Measurements from ENCODE around the gene RALGAPA1. TPM values are rescaled to one million over a fixed set of nuclear protein-coding genes. Genes with fewer than 3 reads are reported as not detected.
A peak's percentile ranks its signal among the peaks of the same experiment; 100 is the strongest.

The RALGAPA1 gene
- total RNA-seq, 1 donor, result 39.1 TPM

GRCh38 chr14:35532783-35533356 is 276.2 kb downstream of the RALGAPA1 start:
- no peak overlapping the region for H2AFZ ChIP-seq (ENCODE audit: low read length)
- DNase-seq (ENCODE audit: insufficient read length, low spot score, missing footprints), result no peak

GRCh38 chr14:35531960-35532747 is 276.9 kb downstream of the RALGAPA1 start:
- peaks cover 67% of the 10 kb centered on the region for H3K27me3 ChIP-seq (ENCODE audit: insufficient read depth, low read length)
- no peak for TF ChIP-seq CTCF (IDR thresholded peaks at IDR 0.05; ENCODE audit: extremely low read depth, low read depth, low read length)
- no peaks in the 10 kb centered on the region for H3K79me2 ChIP-seq (ENCODE audit: insufficient read depth, low read length)

More at GRCh38 chr14:35532783-35533356, 276.2 kb downstream of the RALGAPA1 start:
- peak overlapping the region; percentile 83 for H3K4me2 ChIP-seq (ENCODE audit: insufficient read depth, low read length)
- H3K27me3 ChIP-seq (ENCODE audit: insufficient read depth, low read length), result peaks cover 67% of the 10 kb centered on the region
- no peak for TF ChIP-seq CTCF (IDR thresholded peaks at IDR 0.05; ENCODE audit: extremely low read depth, low read depth, low read length)
- H4K20me1 ChIP-seq (ENCODE audit: insufficient read depth, low read length), result peaks cover 5% of the 10 kb centered on the region
- H3K79me2 ChIP-seq (ENCODE audit: insufficient read depth, low read length), result no peaks in the 10 kb centered on the region
- peak overlapping the region; percentile 69 for H3K4me3 ChIP-seq (ENCODE audit: insufficient read depth, low read length)
- no peaks in the 10 kb centered on the region for H3K36me3 ChIP-seq (ENCODE audit: insufficient read depth, low read length)
- peaks cover 14% of the 10 kb centered on the region for H3K4me1 ChIP-seq (ENCODE audit: insufficient read depth, low read length)
- no peak overlapping the region for H3K27ac ChIP-seq (ENCODE audit: low read depth, low read length)
- no peaks in the 10 kb centered on the region for H3K9me3 ChIP-seq (ENCODE audit: low read depth, low read length)

GRCh38 chr14:35526962-35527361 is 282.1 kb downstream of the RALGAPA1 start:
- H4K20me1 ChIP-seq (ENCODE audit: insufficient read depth, low read length), result no peaks in the 10 kb centered on the region
- H3K4me2 ChIP-seq (ENCODE audit: insufficient read depth, low read length), result no peak overlapping the region
- no peak overlapping the region for H3K4me3 ChIP-seq (ENCODE audit: insufficient read depth, low read length)
- no peaks in the 10 kb centered on the region for H3K9me3 ChIP-seq (ENCODE audit: low read depth, low read length)
- H3K79me2 ChIP-seq (ENCODE audit: insufficient read depth, low read length), result no peaks in the 10 kb centered on the region
- H3K27ac ChIP-seq (ENCODE audit: low read depth, low read length), result no peak overlapping the region
- no peaks in the 10 kb centered on the region for H3K36me3 ChIP-seq (ENCODE audit: insufficient read depth, low read length)
- peaks cover 28% of the 10 kb centered on the region for H3K27me3 ChIP-seq (ENCODE audit: insufficient read depth, low read length)
- no peak overlapping the region for H2AFZ ChIP-seq (ENCODE audit: low read length)
- H3K4me1 ChIP-seq (ENCODE audit: insufficient read depth, low read length), result no peaks in the 10 kb centered on the region
- no peak for TF ChIP-seq CTCF (IDR thresholded peaks at IDR 0.05; ENCODE audit: extremely low read depth, low read depth, low read length)
- no peak for DNase-seq (ENCODE audit: insufficient read length, low spot score, missing footprints)

More at GRCh38 chr14:35531960-35532747, 276.9 kb downstream of the RALGAPA1 start:
- H3K9me3 ChIP-seq (ENCODE audit: low read depth, low read length), result no peaks in the 10 kb centered on the region
- no peaks in the 10 kb centered on the region for H3K36me3 ChIP-seq (ENCODE audit: insufficient read depth, low read length)
- no peak overlapping the region for H3K4me3 ChIP-seq (ENCODE audit: insufficient read depth, low read length)
- H3K27ac ChIP-seq (ENCODE audit: low read depth, low read length), result no peak overlapping the region
- peaks cover 5% of the 10 kb centered on the region for H4K20me1 ChIP-seq (ENCODE audit: insufficient read depth, low read length)
- peaks cover 14% of the 10 kb centered on the region for H3K4me1 ChIP-seq (ENCODE audit: insufficient read depth, low read length)
- H3K4me2 ChIP-seq (ENCODE audit: insufficient read depth, low read length), result no peak overlapping the region
- no peak for DNase-seq (ENCODE audit: insufficient read length, low spot score, missing footprints)
- no peak overlapping the region for H2AFZ ChIP-seq (ENCODE audit: low read length)

GRCh38 chr14:35525695-35526094 is 283.4 kb downstream of the RALGAPA1 start:
- TF ChIP-seq CTCF (IDR thresholded peaks at IDR 0.05; ENCODE audit: extremely low read depth, low read depth, low read length), result no peak
- DNase-seq (ENCODE audit: insufficient read length, low spot score, missing footprints), result no peak
- Histone ChIP-seq H3K36me3 (ENCODE audit: insufficient read depth, low read length) (no peaks in the 10 kb centered on the region), H3K4me1 (ENCODE audit: insufficient read depth, low read length) (no peaks in the 10 kb centered on the region), H3K79me2 (ENCODE audit: insufficient read depth, low read length) (no peaks in the 10 kb centered on the region), H3K27me3 (ENCODE audit: insufficient read depth, low read length) (peaks cover 19% of the 10 kb centered on the region), H3K9me3 (ENCODE audit: low read depth, low read length) (no peaks in the 10 kb centered on the region), H3K27ac (ENCODE audit: low read depth, low read length) (no peak overlapping the region), H3K4me3 (ENCODE audit: insufficient read depth, low read length) (no peak overlapping the region), H2AFZ (ENCODE audit: low read length) (no peak overlapping the region), H3K4me2 (ENCODE audit: insufficient read depth, low read length) (no peak overlapping the region), H4K20me1 (ENCODE audit: insufficient read depth, low read length) (no peaks in the 10 kb centered on the region)

Measured in osteoblast (primary cell).